ENCODE results near the gene HERC3. TPM values are rescaled to one million over a fixed set of nuclear protein-coding genes. Genes with fewer than 3 reads are reported as not detected.

The HERC3 gene
- total and polyA plus RNA-seq, 2 donors (not counting 3 experiments of a cell fraction or from before 2014, with no cell fraction given) = 6.3 to 21.2 TPM

DNA sequence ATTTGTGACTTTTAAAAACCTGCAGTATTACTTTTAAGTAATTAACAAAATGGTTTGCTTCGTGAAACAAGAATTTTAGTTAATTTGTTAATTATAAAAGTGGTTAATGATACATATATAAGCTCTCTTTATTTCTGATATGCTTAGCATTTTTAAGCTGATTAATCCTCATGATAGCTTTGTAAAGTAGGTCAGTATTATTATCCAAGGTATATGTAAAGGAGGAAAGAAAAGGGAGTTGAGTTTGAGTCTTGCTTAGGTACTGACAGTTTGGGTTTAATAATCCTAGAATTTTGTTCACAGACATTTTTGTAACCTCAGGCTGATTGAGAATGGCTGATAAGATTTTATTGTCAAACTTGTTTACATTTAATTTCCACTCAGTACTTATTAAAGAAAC is 21.8 kb downstream of the HERC3 start:
- H3K27me3 ChIP-seq (ENCODE audit: control insufficient read depth in 2 of 2, insufficient read depth in 2 of 2, low read length in 2 of 2) = no peaks in the 10 kb centered on the region
- H3K9me3 ChIP-seq (replicated peaks; ENCODE audit: control insufficient read depth, insufficient read depth, low read length) = no peaks in the 10 kb centered on the region
- no peak for FAIRE-seq
- ChIA-PET CTCF (interaction anchor here (1.1 to 3.9 kb wide), 11 partner anchors 11 to 80 kb away, joined by 3 to 25 read pairs (median 8); partner anchors contain the start of gene HERC3), POLR2A (interaction anchor here (1.2 kb wide), 1 partner anchor 22 kb away, joined by 3 read pairs; the partner anchor contains the start of gene HERC3)
- no peak overlapping the region for H2AFZ ChIP-seq (ENCODE audit: low read depth, low read length)
- TF ChIP-seq GATA2 (IDR thresholded peaks at IDR 0.05; ENCODE audit: insufficient read depth, insufficient read length, low read depth, low read length) = no peak
- no peak for TF ChIP-seq CTCF (IDR thresholded peaks at IDR 0.05; ENCODE audit: extremely low read depth in 1 of 2, insufficient read depth in 1 of 2, low read depth in 1 of 2, low read length in 2 of 2)
- no peak for TF ChIP-seq EZH2 (IDR thresholded peaks at IDR 0.05; ENCODE audit: borderline replicate concordance, low read depth, low read length, severe bottlenecking)
- TF ChIP-seq POLR2A (IDR thresholded peaks at IDR 0.05; ENCODE audit: low read depth, low read length) = no peak
- TF ChIP-seq FOS (IDR thresholded peaks at IDR 0.05; ENCODE audit: borderline replicate concordance, insufficient read depth, low read length) = no peak
- TF ChIP-seq JUN (IDR thresholded peaks at IDR 0.05; ENCODE audit: borderline replicate concordance, insufficient read depth, insufficient read length, low read depth) = no peak
- no peak for TF ChIP-seq MAX (IDR thresholded peaks at IDR 0.05; ENCODE audit: insufficient read depth, insufficient read length)
- no peak for TF ChIP-seq POLR2AphosphoS5 (IDR thresholded peaks at IDR 0.05; ENCODE audit: insufficient read depth, low read depth, low read length)
- no peak for TF ChIP-seq MYC (IDR thresholded peaks at IDR 0.05; ENCODE audit: low read depth, low read length)
- H3K4me3 ChIP-seq (replicated peaks in 1 of 3; ENCODE audit: insufficient read depth in 1 of 3, low read depth in 1 of 3, low read length in 3 of 3) = no peak overlapping the region
- dilution Hi-C loops (cut with MboI; ENCODE audit: extremely low pct_ligation_motif_present, low sequenced_read_pairs) (no loop called here), intact Hi-C loops (cut with micrococcal nuclease) (no loop called here)
- no peak for DNase-seq (ENCODE audit: low read depth, low spot score)
- peak overlapping the region; percentile 70 for H3K4me2 ChIP-seq (ENCODE audit: insufficient read depth, low read length)
- no peaks in the 10 kb centered on the region for H4K20me1 ChIP-seq (replicated peaks; ENCODE audit: control insufficient read depth, extremely low read depth, insufficient read depth, low read length)
- BruUV-seq (replicated peaks) = TSS peak; percentile 54
- H3K27ac ChIP-seq (ENCODE audit: insufficient read depth, low read depth, low read length) = peak overlapping the region; percentile 85
- no peaks in the 10 kb centered on the region for H3K36me3 ChIP-seq (ENCODE audit: control insufficient read depth in 2 of 2, extremely low read depth in 1 of 2, insufficient read depth in 2 of 2, low read length in 2 of 2)
- peak overlapping the region; percentile 25 for H3K9ac ChIP-seq (replicated peaks; ENCODE audit: extremely low read depth, insufficient read depth, low read length)
- peaks cover 4% of the 10 kb centered on the region for H3K79me2 ChIP-seq (ENCODE audit: control insufficient read depth, insufficient read depth, low read length)
- no peaks in the 10 kb centered on the region for H3K9me1 ChIP-seq (replicated peaks; ENCODE audit: control insufficient read depth, extremely low read depth, insufficient read depth, low read length)
- H3K4me1 ChIP-seq (ENCODE audit: control insufficient read depth, extremely low read depth, insufficient read depth, low read length) = peaks cover 46% of the 10 kb centered on the region

Measured in endothelial cell of umbilical vein (primary cell).